GM19324 (cell line): Measurements from ENCODE around the gene DNAI2.

Experiments used
- ATAC-seq: cut with Tn5 transposase; IDR thresholded peaks from one replicate; pipeline ENCODE4 v1.9.1; 2021; ENCODE audit warnings: mild to moderate bottlenecking, moderate library complexity; ENCODE audit not compliant: unreplicated experiment, low FRiP score

Gene DNAI2

GRCh38 chr17:74274060-74274708, at the start of gene DNAI2:
TSS of gene DNAI2 (plus strand) at chr17:74274234. CDS start at chr17:74281818, 7,584 bp downstream.
- ATAC-seq: no peak

GRCh38 chr17:74224959-74225725, 48.9 kb upstream of the DNAI2 start:
- no peak for ATAC-seq

GRCh38 chr17:74226252-74226651, 47.8 kb upstream of the DNAI2 start:
- ATAC-seq: no peak

- ATAC-seq: no peak
These were observed 46.6 kb upstream of the DNAI2 start for GRCh38 chr17:74227271-74228080.

GRCh38 chr17:74228306-74228978, 45.6 kb upstream of the DNAI2 start:
- ATAC-seq: no peak

- no peak for ATAC-seq
These were observed 43.1 kb upstream of the DNAI2 start for GRCh38 chr17:74230896-74231295.

GRCh38 chr17:74231928-74232907, 41.8 kb upstream of the DNAI2 start:
- no peak for ATAC-seq

- no peak for ATAC-seq
These were observed 40.1 kb upstream of the DNAI2 start for GRCh38 chr17:74233937-74234336.

GRCh38 chr17:74234486-74234885, 39.5 kb upstream of the DNAI2 start:
- no peak for ATAC-seq

- no peak for ATAC-seq
These were observed 38.9 kb upstream of the DNAI2 start for GRCh38 chr17:74235040-74235581.

GRCh38 chr17:74235911-74236371, 38.1 kb upstream of the DNAI2 start:
- no peak for ATAC-seq

GRCh38 chr17:74237321-74237720, 36.7 kb upstream of the DNAI2 start:
- ATAC-seq: no peak

- no peak for ATAC-seq
These were observed 34.9 kb upstream of the DNAI2 start for GRCh38 chr17:74239172-74239571.

- no peak for ATAC-seq
These were observed 33.3 kb upstream of the DNAI2 start for GRCh38 chr17:74240618-74241205.

- no peak for ATAC-seq
These were observed 32.6 kb upstream of the DNAI2 start for GRCh38 chr17:74241431-74241830.

GRCh38 chr17:74241847-74242246, 32.2 kb upstream of the DNAI2 start:
- ATAC-seq: no peak

- ATAC-seq: no peak
These were observed 30.9 kb upstream of the DNAI2 start for GRCh38 chr17:74243013-74243755.

- ATAC-seq: no peak
These were observed 29.9 kb upstream of the DNAI2 start for GRCh38 chr17:74244128-74244527.
